NCI-H2081 treated with DMSO at 0.1 percent for 48 hours (cell line): ENCODE results near the gene UTS2B.

ENCODE experiments used
- DNase-seq: peaks from one replicate; lab custom pipeline; 2025; lab: John Stamatoyannopoulos, UW

The UTS2B gene, protein sequence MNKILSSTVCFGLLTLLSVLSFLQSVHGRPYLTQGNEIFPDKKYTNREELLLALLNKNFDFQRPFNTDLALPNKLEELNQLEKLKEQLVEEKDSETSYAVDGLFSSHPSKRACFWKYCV

DNA sequence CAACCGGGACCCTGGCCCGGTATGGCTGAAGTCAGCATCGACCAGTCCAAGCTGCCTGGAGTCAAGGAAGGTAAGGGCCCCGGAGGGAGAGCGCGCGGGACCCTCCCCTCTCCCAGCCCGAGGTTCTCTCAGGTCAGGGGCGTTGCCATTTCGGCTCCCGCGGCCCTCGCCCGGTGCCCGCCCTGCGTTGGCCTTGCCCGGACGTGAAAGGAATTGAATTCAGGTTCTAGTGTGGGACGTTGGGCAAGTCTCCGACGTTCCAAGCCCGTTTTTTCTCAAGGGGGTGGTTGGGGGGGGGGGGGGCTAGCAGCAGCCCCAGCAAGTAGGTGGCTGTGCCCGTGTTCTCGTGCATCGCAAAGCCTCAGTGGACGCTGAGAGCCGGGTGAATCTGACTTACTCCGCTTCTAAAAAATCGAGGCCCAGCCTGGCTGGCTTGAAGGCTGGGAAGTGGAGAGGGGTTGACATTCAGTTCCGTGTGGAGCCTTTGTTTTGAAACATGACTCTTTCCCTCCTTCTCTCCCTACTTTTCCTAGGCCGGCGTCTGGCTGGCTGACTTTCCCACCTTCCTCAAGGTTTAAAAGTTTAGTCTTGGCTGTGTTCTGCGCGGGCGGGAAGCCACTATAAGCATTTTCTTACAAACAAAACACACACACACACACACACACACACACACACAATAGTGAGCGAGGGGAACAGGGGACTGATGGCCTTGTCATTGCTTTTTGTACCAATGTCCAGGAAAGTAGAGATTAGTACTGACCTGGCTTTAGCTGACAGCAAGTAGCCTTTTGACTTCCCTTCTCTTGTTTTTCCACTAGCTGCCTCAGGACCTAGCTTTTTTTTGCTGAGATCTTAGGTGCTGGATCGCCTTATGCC is at the start of gene UTS2B:
Gene UTS2B (minus strand): TSS at position 873 of the 876 bp plus-strand sequence. CDS start 48,337 bp downstream, outside the sequence.
- DNase-seq, result no peak

DNA sequence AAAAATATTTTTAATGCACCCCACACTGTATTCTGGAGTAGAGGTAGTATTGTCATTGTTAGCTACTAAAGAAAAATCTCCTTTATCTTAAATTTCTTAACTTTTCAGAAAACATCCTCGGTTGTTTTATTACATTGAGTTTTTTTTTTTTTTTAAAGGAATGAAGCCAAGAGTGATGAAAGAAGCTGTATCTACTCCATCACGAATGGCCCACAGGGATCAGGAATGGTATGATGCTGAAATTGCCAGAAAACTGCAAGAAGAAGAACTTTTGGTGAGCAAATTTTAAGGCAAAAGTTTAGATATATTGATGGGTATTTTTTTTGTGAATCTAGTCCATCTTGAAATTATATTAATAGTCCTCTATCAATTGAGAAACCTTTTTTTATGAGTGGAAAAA is 49.7 kb upstream of the UTS2B start:
- DNase-seq, result no peak

DNA sequence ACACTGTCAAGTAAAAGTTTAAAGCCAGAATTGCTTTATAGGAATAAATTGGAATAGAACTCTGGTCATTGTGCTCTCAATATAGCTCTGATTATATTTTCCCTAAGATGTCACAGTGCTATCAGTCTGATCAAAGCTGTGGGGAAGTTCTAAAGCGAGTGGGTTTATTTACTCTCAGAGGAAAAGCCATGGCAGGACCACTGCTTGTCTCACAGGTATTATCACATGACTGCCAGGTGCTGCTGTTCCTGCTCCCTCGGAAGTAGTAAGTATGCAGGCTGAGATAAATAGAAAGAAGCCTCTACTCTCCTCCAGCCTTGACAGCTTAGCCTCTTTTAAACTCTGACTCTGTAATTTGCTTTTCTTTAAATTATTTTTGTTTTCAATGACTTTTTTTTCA is 49.1 kb upstream of the UTS2B start:
- no peak for DNase-seq

DNA sequence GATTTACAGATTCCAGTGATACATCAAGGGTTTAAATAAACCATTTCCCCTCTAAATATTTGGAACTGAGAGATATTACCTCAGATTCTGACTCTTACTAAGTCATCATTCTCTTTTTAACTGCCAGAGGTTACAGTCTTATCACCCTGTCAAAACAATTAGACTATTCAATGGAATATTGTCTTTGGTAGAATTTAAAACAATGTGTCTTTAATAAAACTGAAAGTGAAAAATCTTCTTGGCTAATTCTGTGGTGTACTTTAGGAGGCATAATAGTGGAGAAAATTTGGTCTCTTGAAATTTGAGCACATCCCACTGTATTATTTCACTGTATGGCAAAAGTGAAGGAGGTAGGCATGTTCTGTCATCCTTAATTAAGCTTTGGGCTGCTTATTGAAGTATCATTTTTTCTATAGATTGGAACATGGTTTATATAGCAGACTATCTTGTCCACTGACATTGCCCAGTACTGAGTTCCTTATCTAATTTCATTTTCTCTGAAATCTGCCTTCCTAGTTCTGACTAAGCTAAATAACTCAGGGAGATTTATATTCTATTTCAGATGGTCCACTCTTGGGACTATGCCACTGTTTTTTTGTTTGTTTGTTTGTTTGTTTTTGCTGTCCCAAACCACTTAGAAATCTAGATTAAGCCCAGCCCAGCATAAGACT is 48.0 kb upstream of the UTS2B start:
- DNase-seq, result no peak

DNA sequence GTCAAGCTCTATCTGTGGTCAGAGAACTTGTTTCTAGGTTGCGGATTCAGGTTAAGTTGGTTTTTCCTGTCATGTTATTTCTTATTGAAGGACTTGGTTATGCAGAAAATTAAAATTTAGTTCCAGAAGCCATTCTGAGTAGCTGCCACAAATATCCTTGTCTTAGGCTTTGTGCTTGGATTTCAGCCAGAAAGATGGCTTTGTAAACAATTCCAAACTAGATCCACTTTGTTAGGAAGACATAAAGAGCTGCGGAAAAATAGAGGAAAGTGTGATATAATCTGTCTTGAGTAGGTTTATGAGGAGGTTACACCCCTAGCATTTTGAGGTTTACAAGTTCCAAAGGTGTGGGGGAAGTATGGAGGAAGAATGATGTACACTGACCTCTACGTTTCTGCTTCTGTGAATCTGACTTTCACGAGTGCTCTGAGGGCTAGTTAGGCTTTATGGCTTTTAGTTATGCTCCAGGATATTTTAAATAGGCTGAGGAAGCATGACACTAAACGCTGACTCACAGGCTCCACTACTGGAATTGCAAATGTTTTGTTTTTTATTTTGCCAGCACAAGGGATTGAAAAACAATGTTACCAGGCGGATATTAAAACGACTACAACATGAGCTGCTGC is 46.3 kb upstream of the UTS2B start:
- no peak for DNase-seq

DNA sequence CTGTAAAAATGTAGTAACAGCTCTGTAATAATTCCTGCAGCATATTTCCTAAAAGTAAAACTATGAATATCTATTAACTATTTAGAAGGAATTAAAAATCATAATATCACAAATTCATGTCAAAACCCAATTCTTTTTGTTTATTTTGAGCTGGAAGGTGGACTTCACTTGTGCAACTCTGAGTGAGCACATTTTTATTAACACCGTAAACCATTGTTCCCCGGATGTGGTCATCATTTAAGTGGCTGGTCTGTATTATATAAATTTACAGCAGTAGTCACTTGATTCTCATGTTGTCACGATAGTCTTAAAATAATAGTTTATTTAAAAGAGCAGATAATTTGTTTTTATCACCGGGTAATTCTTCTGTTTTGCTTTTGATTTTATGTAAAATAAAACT is 43.0 kb upstream of the UTS2B start:
- DNase-seq, result no peak

DNA sequence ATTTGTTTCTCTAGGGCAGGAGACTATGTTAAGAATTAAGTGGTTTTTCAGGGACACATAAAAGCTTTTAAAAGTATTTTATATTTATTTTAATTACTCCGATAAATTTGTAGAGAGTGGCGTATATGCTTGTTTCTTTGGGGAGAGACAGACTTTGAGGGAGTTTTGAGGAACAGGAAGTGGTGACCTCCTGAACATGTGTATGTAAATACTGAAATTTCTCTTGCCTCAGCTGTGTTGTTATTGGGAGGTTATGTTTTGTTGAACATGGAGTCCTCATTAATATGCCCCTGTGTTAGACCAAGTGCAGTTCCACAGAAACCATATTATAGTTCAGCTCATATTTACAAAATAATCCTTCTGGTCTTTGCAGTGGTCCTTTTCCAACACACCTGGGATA is 41.8 kb upstream of the UTS2B start:
- DNase-seq, result no peak

DNA sequence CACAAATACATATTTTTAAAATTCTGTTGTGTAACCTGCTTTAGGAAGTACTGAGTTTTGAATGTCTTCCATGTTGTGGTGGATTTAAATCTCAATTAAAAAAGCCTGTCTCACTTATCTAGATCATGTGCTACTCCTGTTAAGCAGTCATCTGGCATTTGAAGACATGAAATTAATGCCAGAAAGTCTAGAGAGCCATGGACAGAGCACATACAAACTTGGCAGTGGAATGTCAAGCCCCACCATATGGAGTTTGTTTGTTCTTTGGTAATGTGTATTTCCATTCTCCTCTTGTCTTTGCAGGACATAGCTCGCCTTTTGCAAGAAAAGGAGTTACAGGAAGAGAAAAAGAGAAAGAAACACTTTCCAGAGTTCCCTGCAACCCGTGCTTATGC is 39.3 kb upstream of the UTS2B start:
- no peak for DNase-seq

DNA sequence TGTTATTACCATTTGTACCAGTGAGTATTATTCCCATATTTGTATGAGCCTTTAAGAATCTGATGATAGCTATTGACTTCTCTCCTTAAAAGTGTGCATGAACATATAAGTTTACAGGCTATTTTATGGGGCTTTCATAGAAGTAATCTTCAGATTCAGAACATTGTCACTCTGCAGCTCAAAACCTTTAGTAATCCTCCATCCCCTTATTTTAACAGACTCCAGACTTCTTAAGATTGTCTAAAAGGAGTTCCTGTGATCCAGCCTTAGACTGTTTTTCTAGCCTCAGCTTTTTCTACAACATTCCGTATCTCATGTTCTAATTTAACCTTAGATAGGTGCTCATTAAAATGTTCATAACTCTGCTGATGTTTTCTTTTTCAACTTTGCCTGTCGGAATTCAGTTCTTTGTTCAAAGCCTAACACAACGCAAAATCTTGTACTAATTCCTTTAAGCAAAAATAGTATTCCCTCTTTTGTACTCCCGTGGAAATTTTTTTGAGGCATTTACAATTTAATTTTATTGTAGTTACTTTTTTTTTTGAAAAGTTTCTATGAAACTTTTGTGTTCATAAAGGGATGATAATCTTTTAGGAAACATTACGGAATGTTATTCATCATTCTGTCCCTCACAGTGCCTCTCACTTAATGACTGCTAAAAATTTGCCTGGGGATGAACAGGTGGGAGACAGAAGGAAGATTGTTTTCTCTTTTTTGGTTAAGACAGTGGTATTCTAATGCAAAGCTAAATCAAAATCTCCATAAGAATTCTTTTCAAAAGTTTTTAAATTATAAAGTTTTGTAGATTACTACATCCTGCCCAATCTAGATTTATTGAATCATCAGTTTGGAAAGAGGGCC is 38.7 kb upstream of the UTS2B start:
- DNase-seq, result no peak

DNA sequence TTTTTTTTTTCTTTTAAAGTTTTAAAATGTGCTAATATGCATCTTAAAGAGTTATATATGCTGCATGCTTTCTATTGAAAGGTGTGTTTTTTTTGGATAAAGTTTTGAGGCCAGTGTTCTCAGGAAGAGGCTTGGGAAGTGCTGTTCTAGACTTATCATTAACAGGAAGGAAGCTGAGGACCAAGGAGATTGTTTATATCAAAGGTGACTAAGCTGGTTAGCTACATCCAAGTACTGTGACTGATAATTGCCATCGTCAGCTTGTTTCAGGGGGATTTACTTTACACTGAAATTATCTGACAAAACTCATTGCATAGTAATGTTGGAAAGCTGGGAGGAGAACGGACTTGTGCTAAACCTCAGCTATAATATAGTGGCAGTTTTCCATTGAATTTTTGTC is 36.3 kb upstream of the UTS2B start:
- DNase-seq, result no peak

DNA sequence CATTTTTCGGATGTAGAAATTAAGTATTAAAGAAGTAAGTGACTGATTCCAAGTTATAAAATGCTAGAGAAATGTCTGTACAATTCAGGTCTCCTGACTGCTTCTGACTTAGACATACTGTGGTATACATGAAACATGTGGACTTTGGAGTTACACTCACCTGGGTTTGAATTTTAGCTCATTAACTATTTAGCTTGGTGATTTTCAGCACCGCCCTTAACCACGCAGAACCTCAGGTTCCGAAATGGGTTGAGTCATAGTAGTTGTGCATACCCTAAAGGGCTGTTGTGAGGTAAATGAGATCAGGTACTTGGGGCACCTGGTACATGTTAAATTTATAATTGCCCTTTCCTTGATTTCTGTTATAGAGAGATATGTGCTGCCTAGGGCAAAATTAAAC is 32.9 kb upstream of the UTS2B start:
- no peak for DNase-seq

DNA sequence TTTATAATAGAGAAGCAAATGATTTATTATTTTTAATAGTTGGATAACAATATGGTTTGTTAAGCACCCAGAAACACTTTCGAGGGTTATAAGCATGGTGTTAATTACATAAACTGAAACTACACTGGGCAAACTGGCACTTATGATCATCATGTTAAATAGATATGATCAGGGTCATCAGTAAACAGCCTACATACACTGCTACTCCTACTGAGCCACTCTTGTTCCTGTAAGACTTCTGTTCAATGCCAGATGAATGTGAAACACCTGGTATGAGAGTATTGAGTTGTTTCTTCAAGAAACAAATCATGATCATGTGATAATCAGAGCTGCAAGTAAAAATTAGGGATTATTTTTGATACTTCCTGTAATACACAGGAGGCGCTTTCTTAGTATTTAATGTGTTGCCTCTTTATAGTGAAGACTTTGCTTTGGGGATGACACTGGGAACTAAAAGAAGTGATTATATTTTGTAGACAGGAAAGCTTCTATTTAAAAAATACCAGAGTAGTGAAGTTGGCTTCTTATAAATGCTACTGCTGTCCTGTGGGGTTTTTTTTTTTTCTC is 32.3 kb upstream of the UTS2B start:
- no peak for DNase-seq

DNA sequence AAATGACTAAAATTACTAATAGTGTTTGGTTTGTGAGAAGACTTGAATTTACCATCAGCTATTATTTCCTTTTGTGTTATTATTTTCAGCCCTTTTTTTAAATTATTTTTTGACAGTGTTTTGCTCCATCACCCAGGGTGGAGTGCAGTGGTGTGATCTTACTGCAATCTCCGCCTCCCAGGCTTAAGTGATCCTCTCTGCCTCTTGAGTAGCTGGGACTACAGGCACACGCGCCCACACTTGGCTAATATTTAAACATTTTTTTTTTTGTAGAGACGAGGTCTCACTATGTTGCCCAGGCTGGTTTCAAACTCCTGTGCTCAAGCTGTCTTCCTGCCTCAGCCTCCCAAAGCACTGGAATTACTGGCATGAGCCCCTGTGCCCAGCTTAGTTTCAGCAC is 31.7 kb upstream of the UTS2B start:
- no peak for DNase-seq

DNA sequence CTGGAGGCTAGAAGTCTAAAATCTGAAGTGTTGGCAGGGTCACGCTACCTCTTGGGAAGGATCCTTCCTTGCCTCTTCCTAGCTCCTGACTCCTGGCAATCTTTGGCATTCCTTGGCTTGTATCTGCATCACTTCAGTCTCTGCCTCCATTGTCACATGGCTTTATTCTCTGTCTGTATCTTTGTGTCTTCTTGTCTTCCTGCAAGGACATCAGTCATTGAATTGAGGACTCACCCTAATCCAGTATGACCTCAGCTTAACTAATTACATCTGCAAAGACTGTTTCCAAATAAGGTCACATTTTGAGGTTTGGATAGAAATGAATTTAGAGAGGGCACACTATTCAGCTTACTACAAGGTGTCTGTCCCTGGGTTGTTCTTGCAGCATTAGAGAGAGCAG is 31.1 kb upstream of the UTS2B start:
- no peak for DNase-seq

DNA sequence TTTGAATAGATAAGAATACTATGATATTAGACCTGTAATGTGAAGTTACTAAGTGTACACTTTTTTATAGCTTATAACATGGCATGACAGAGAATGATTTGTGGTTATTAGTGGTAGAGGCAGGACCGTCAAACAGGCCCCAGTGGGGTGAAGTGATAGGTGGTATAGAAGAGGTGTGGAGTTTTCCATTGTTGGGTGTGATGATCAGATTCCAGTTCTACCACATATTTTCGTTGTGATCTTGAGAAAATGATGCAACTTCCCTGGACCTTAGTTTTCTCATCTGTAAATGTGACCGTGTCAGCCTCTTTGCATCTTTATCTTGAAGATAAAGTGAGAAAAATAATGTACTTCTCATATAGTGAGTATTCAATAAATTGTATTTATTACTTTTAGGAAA is 30.3 kb upstream of the UTS2B start:
- no peak for DNase-seq

DNA sequence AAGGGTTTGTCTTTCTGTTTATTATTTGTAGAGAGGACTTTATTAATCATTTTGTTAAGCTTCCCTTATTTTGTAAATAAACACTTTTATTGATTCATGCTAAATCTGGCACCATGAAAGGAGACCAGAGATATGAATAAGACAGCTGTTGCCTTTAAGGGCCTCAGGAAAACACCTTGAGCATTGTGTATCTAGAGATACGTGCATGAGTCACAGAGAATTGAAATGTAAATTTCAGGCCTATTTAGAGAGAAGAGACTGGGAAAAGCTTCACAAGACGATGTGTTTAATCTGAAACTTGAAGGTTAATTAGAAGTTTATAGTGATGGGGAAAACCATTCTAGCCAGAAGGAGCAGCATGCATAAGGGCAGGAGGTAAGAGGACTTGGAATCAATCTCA is 28.6 kb upstream of the UTS2B start:
- no peak for DNase-seq

DNA sequence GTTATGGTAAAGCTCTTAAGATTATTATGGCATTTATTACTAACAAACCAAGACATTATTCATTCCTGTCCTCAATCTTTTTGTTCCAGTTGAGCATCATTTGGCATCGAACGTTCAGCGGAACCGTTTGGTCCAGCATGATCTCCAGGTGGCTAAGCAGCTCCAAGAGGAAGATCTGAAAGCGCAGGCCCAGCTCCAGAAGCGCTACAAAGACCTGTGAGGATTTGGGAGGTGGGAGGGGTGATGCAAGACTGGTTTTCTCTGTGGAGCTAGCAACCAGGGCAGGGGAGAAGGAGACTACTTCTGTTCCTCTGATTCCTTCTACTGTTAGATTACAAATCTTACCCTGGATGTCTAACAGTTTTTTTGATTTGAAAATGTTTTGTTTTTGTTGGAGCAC is 27.6 kb upstream of the UTS2B start:
- DNase-seq, result no peak

DNA sequence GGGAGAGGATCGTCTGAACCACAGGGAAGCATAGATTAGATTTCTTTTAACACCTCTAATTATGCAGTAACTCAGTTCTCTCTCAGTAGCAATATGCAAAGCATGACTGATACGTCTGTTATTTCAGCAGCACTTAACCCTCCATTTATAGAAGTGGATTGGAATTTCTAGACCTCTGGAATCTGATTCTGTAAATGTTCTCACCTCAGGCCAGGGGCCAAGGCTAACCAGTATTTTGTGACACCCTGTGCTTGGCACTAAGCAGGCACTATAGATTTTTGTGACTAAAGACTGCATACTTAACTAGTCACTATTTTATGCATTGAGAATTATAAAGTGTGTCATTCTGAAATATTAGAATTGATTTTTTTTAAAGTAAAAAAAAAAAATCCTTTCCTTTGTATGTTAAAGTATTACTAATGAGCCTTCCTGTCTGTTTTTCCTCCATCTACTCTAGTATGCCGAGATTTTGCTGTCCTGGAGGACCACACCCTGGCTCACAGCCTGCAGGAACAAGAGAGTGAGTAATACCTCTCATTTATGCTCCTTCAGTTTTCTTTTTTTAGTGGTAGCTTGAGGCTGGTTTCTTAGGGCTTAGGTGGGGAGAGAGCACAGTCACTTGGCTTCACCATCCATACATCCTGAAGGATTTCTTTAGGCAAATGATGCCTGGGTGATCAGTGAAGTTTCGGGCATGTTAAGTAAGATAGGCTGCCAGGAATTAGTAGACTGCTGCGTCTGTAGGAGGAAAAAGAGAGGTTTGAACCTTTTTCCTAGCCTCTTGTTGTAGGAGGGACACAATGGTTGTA is 26.5 kb upstream of the UTS2B start:
- DNase-seq, result no peak

DNA sequence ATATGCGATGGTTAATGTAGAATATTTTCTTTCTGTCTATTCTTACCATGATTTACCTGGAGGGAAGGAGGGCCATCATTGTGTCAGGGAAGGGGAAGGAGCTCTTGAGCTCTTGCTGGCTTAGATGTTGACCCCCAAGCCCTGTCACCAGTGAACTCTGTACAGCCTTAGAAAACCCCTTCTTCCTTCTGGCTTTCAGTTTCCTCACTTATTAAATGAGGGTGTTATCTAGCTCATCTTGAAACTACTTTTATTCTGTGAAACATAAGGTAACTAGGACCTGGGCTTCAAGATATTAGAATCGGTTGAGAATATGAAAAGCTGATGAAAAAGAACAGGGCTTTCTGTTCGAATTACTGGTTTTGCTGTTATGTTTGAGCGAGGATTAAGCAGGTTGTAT is 25.1 kb upstream of the UTS2B start:
- no peak for DNase-seq

DNA sequence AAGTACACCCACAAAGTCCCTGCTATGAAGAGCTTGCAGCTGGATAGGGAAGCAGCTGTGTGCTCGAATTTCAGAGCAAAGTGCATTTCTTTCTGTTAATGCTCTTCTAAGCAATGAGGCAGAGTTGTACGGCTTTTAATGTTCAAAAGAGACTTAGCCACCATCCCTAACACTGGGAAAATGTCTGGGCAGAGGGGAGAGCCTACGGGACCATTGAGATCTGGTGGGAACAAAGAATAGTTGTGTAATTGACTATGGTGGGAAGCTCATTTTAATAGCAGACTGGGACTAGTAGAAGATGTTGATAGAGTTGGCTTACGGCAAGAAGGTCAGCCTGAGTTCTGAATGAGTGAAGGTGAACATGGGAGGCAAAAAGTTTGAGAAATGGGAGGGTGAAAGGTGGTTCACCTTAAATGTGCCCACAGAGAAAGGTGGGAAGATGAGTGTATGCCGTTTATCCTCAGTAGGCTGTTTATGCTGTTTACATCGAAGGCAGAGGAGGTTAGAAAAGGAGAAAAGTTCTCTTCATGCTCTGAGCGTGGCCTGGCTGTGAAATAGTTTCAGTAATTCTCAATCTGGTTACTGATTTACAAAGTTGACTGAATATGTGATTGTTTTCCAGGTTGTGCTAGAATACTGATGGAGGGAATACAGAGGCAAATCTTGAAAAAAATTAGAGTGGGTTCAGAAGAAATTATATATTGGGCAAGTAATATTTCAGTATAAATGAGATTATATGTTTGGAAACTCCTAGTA is 22.9 kb upstream of the UTS2B start:
- DNase-seq, result no peak
